Prostate gland (tissue), 2 donors: ENCODE measurements around the gene MARCKS. TPM values are rescaled to one million over a fixed set of nuclear protein-coding genes. Genes with fewer than 3 reads are reported as not detected.

Experiments
- DNase-seq: peaks from one replicate; pipeline ENCODE4 v3.0.0-alpha.2; 2019; ENCODE audit warnings: low spot score
- H3K27ac ChIP-seq, 2 donors: fragments of 200-600 bp; sonication (generic); 2 replicates each; pipeline ENCODE4 v1.5.1; 2017 to 2019
- H3K27me3 ChIP-seq: fragments of 200-600 bp; sonication (generic); replicated peaks from 2 replicates; pipeline ENCODE4 v1.5.1; 2019; ENCODE audit not compliant: insufficient read depth
- H3K36me3 ChIP-seq, 2 donors: fragments of 200-600 bp; sonication (generic); 1 replicate in 1 of 2; 2 replicates in 1 of 2; pipeline versions ENCODE4 v1.5.1 to v1.8.1; 2017 to 2019
- H3K4me1 ChIP-seq: fragments of 200-600 bp; sonication (generic); replicated peaks from 2 replicates; pipeline ENCODE4 v1.5.1; 2019
- H3K4me3 ChIP-seq, 2 donors: fragments of 200-600 bp; sonication (generic); 2 replicates each; pipeline ENCODE4 v1.5.1; 2017 to 2019
- H3K9me3 ChIP-seq: fragments of 200-600 bp; sonication (generic); 2 replicates; pipeline ENCODE4 v1.5.1; 2017
- CTCF ChIP-seq, 4 experiments: fragments of 200-600 bp in 2 of 4; fragments of 450-650 bp in 2 of 4; sonication (generic) in 2 of 4; IDR thresholded peaks; 1 replicate in 3 of 4; 2 replicates in 1 of 4; pipeline ENCODE4 v1.5.1; 2016 to 2019; ENCODE audit warnings: antibody characterized with exemption in 4 of 4, mild to moderate bottlenecking in 2 of 4, moderate library complexity in 2 of 4
- POLR2A ChIP-seq: fragments of 450-650 bp; IDR thresholded peaks from one replicate; pipeline ENCODE4 v1.6.1; 2016; ENCODE audit warnings: antibody characterized with exemption, mild to moderate bottlenecking
- POLR2AphosphoS5 ChIP-seq: sonication (generic); formaldehyde crosslinking; IDR thresholded peaks from one replicate; pipeline ENCODE4 v1.6.1; 2017; ENCODE audit warnings: antibody characterized with exemption
- WGBS: methylation state at CpG from one replicate; pipeline ENCODE4 v1.1.5; 2018; 5-methylcytosine and 5-hydroxymethylcytosine counted together
- intact Hi-C: fragments of 100-400 bp; cut with DNase I; formaldehyde crosslinking; loops from one replicate; pipeline ENCODE4 v1.14.2; 2022
- total RNA-seq, 2 donors: library from RNA; depleted of rRNA; stranded (reverse); fragments of >200 nt; gene quantifications; one replicate each; pipeline ENCODE4 v1.1.0, GENCODE V29; 2016

The MARCKS gene
- total RNA-seq, 2 donors from 2014 or later: 96.2 to 190 TPM

- intact Hi-C loops: no loop called here
- no peaks in the 10 kb centered on the region for H3K36me3 ChIP-seq
- DNase-seq: no peak
- no peaks in the 10 kb centered on the region for H3K27me3 ChIP-seq
- H3K4me3 ChIP-seq: no peak overlapping the region
- WGBS: 71% methylated on average over 1 of the region's 1 CpG
- TF ChIP-seq POLR2AphosphoS5: no peak
- no peak for TF ChIP-seq POLR2A
- no peak for TF ChIP-seq CTCF (IDR thresholded peaks at IDR 0.05)
- no peaks in the 10 kb centered on the region for H3K4me1 ChIP-seq
- no peak overlapping the region for H3K27ac ChIP-seq
- no peaks in the 10 kb centered on the region for H3K9me3 ChIP-seq
Observed at GRCh38 chr6:113886512-113886911, 29.4 kb downstream of the MARCKS start.

- DNase-seq: no peak
- Histone ChIP-seq H3K27me3 (no peaks in the 10 kb centered on the region), H3K4me3 (no peak overlapping the region), H3K36me3 (no peaks in the 10 kb centered on the region), H3K4me1 (no peaks in the 10 kb centered on the region), H3K9me3 (no peaks in the 10 kb centered on the region), H3K27ac (no peak overlapping the region)
- intact Hi-C loops: no loop called here
- no peak for TF ChIP-seq CTCF (IDR thresholded peaks at IDR 0.05)
- TF ChIP-seq POLR2AphosphoS5: no peak
- TF ChIP-seq POLR2A: no peak
Observed at GRCh38 chr6:113888493-113888892, 31.3 kb downstream of the MARCKS start.

GRCh38 chr6:113888956-113889630 is 31.9 kb downstream of the MARCKS start:
- DNase-seq: no peak
- Histone ChIP-seq H3K4me3 (no peak overlapping the region), H3K4me1 (no peaks in the 10 kb centered on the region), H3K36me3 (no peaks in the 10 kb centered on the region), H3K27me3 (no peaks in the 10 kb centered on the region), H3K27ac (no peak overlapping the region), H3K9me3 (no peaks in the 10 kb centered on the region)
- intact Hi-C loops: no loop called here
- whole genome bisulfite sequencing: 77% methylated on average over 3 of the region's 3 CpGs
- TF ChIP-seq POLR2AphosphoS5 (no peak), CTCF (IDR thresholded peaks at IDR 0.05) (no peak), POLR2A (no peak)

- no peak overlapping the region for H3K4me3 ChIP-seq
- no peaks in the 10 kb centered on the region for H3K36me3 ChIP-seq
- TF ChIP-seq POLR2A (no peak), CTCF (IDR thresholded peaks at IDR 0.05) (no peak), POLR2AphosphoS5 (no peak)
- no peak overlapping the region for H3K27ac ChIP-seq
- no peaks in the 10 kb centered on the region for H3K4me1 ChIP-seq
- H3K9me3 ChIP-seq: no peaks in the 10 kb centered on the region
- intact Hi-C loops: no loop called here
- DNase-seq: no peak
- no peaks in the 10 kb centered on the region for H3K27me3 ChIP-seq
Observed at GRCh38 chr6:113893451-113893850, 36.3 kb downstream of the MARCKS start.

- 87% methylated on average over 3 of the region's 3 CpGs for WGBS
- no peak overlapping the region for H3K4me3 ChIP-seq
- no peaks in the 10 kb centered on the region for H3K27me3 ChIP-seq
- DNase-seq: no peak
- TF ChIP-seq POLR2AphosphoS5 (no peak), POLR2A (no peak), CTCF (IDR thresholded peaks at IDR 0.05) (no peak)
- no peak overlapping the region for H3K27ac ChIP-seq
- intact Hi-C loops: no loop called here
- no peaks in the 10 kb centered on the region for H3K36me3 ChIP-seq
- H3K9me3 ChIP-seq: no peaks in the 10 kb centered on the region
- no peaks in the 10 kb centered on the region for H3K4me1 ChIP-seq
Observed at GRCh38 chr6:113893866-113894265, 36.7 kb downstream of the MARCKS start.
